HG03196 (cell line): ENCODE measurements around the gene PKIG.
"Not testable (repeated sequence)": the region's sequence is repeated elsewhere in the genome, so short reads cannot be mapped to it uniquely, and the experiment has no call there.

Source experiments
- ATAC-seq: cut with Tn5 transposase; IDR thresholded peaks from one replicate; pipeline ENCODE4 v1.9.1; 2021; ENCODE audit not compliant: unreplicated experiment

The PKIG gene

DNA sequence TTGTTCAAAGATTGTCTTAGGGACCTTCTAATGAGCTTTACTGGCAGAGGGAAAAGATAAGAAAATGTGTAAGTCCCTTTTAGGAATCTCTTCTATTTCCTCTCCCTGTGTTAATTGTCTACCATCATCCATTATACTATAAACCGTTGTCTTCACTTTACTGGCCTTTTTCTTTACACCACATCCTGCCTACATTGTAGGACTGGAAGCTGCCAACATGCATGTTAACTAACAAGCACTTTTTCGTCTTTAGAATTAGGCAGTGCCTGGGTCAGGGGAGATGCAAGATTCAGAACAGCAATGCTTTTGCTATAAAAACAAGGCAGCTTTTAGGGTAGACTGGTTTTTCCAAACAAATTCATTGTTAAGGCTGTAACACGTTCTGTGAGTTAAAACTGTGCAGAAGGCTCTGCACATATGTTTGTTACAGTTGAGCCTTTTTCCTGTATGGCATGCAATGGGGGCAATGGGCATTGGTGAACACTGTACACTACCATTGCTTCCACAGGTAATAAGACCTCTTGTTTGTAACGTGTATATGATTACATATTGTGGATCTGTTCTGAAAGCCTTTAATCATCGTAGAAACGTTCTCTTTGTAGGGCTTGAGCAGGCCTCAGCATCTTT lies 10.9 kb upstream of the PKIG start:
- ATAC-seq = no peak

DNA sequence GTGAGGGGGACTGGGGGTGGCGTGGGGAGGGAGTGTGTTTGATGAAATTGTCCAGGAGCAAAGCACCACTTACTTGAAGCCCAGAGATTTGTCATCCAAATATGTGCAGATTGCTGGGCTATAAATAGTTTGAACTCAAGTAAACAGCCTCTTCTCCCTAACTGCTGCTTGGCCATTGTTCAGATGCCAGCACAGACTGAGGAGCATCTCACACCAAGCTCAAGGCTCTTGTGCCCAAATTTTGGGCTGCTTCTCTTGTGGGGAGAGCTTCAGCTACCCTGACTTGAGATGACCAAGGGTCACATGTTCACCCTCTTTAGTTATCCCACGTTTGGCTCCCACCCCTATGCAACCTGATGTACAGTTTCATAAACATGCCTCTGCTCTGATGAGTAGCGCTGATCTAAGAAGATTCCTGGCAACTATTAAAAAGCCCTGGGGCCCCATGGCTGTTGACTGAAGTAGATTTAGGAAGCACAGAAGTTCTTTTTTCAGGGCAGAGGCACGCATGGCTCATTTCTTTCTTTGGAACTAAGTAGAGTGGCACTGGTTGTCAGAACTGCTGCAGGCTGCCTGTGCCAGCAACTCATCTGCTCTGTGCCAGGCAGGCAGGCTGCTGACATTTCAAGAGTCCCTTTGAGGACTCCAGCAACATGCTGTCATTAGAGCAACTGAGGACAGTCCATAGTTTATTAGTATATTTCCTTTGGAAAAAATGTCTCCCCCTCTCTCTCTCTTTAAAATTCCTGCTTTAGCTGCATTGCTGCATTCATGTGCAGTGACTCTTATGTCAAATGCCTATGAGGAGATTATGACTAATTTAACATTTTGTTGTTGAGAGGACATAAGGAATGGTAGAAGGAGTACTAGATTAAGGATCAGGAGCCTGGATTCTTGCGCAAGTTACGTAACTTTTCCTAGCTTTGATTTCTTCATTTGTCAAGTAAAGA lies 9.6 kb upstream of the PKIG start:
- ATAC-seq = no peak

- no peak for ATAC-seq
Measured at GRCh38 chr20:44573501-44573869, 8.9 kb upstream of the PKIG start.

DNA sequence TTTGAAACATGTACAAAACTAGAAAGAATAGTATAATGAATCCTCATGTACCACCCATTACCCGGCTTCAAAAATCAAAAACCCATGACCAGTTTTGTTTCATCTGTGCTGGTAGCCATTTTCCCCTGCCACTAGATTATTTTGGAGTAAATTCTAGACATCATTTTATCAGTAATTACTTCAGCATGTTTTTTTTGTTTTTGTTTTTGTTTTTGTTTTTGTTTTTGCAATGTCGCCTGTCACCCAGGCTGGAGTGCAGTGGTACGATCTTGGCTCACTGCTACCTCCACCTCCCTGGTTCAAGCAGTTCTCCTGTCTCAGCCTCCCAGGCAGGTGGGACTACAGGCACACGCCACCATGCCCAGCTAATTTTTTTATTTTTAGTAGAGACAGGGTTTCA lies 8.0 kb upstream of the PKIG start:
- ATAC-seq = no peak

DNA sequence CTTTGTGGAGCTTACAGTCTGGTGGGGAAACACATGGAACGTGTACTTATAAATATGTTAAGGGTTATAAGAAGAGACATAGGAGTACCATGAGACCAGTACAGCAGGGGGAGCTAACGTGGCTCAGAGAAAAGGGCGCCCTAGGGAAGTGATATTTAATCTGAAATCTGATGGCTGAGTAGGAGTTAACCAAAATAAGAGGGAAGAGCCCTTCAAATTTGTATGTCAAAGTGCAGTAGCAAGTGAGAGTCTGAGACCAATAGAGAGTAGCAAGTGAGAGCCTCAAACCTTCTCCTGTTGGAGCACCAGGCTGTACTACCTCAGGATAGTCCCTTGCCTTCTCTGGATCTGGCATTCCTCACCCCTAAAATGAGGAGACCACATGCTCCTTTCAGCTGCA lies 6.1 kb upstream of the PKIG start:
- no peak for ATAC-seq

- ATAC-seq = no peak
Measured at GRCh38 chr20:44579313-44580081, 2.9 kb upstream of the PKIG start.

- no peak for ATAC-seq
Measured at GRCh38 chr20:44580581-44581268, 1.7 kb upstream of the PKIG start.

GRCh38 chr20:44581515-44581914 lies 864 bp upstream of the PKIG start:
- no peak for ATAC-seq

DNA sequence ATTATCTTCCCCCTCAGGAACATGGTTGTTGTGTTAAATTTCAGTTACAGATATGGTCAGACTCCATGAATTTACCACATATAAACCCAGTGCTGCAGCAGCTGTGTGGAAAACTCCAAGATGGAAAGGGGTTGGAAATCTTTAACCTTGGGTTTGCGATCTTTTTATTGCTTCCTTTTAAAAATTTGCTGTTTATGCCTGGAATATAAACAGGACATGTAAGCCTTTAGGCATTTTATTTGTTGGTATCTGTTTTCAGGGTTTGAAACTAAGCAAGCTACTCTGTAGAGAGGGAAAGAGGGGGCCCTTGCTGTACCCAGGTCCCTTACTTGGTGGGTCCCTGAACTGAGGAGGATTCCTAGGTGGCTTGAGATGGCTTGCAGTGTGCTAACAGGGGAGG lies 778 bp downstream of the PKIG start:
- no peak for ATAC-seq

- ATAC-seq = no peak
Measured at GRCh38 chr20:44584162-44584561, 1.8 kb downstream of the PKIG start.

DNA sequence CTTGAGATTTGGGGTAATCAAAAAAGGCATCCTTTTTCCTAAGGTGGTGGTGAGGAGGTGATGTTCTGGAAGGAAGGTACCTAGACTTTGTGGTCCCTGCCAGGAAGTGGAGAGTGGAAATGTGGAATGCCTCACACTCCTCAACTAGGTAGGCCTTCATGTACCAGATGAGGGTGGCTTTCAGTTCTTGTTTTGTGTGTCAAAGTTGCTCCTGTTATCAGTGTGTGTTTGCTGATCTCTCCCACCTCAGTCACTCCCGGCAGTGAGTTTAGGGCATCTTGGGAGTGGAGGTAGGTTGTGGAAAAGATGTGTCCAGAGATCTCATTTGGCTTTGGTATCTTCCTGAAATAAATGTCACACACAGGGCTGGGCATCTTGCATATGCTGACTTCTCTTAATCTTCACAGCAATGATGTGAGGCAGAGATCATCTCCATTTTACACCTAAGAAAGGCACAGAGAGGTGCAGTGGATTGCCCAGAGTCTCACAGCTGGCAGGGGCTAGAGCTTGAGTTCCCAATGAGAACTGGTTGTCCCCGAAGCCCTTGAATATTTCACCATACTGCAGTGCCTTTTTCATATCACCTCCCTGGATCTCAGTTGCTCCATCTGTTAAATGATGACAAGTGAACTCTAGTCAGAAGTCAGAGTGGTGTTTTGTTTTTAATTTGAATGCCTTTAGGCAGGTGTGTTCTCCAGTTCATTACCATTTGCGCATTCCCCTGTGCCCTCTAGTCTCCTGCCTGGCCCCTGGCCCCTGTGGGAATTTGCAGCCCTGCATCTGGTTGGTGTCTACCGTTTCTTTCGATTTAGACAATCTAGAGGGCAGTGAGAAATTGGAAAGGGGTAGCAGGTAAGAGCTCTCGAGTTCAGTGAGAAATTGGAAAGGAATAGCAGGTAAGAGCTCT lies 2.9 kb downstream of the PKIG start:
- ATAC-seq = no peak

- ATAC-seq = peak; percentile 61
Measured at GRCh38 chr20:44586289-44586911, 4.0 kb downstream of the PKIG start.

- ATAC-seq = no peak
Measured at GRCh38 chr20:44587035-44587980, 4.9 kb downstream of the PKIG start.

GRCh38 chr20:44588321-44588720 lies 5.9 kb downstream of the PKIG start:
- not testable (repeated sequence) for ATAC-seq

DNA sequence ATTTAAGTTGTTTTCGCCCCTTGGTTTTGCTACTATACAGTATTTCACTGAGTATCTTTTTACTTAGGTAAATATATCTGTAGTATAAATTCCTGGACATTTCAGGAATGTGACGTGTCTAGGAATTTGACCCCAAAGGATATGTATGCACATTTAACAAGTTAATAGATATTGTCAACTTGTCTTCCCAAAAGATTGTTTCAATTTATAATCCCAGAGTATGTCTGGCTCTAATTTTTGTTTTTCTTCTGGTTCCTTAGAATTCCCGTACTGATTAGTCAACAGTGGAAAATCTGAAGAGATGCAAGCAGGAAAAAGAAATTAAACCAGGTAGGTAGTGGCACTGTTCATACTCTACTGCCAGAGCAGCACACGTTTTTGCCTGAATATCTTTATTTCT lies 7.2 kb downstream of the PKIG start:
- no peak for ATAC-seq

GRCh38 chr20:44590980-44591778 lies 8.8 kb downstream of the PKIG start:
- no peak for ATAC-seq

- ATAC-seq = no peak
Measured at GRCh38 chr20:44592366-44592765, 10.0 kb downstream of the PKIG start.

DNA sequence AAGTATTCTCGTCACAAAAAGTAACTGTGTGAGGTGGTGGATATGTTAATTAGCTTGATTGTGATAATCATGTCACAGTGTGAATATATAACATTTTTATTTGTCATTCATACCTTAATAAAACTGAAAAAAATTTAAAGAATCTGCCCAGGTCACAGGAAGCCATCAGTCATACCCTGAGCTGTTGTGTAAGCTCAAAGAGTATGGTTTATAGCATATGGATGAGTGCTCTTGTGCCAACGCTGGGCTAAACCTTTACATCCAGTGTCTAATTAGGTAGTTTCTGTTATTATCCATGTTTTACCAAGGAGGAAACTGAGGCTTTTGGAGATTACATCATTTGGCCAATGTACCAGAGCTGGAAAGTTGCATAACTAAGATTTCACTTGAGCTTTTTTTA lies 11.4 kb downstream of the PKIG start:
- ATAC-seq = no peak
